Bronchial epithelial cell (primary cell): ENCODE measurements around the gene SECISBP2L. TPM values are rescaled to one million over a fixed set of nuclear protein-coding genes. Genes with fewer than 3 reads are reported as not detected.

ENCODE experiments used
- DNase-seq: peaks from one replicate; pipeline ENCODE4 v3.0.0-alpha.2; 2010; ENCODE audit warnings: low read depth
- FAIRE-seq: peaks from 2 replicates; lab custom pipeline; 2011; peaks lifted over from hg19 to GRCh38; lab: Jason Lieb, UNC
- H3K27me3 ChIP-seq: 2 replicates; pipeline ENCODE4 v1.5.1; 2011; ENCODE audit warnings: low read length; ENCODE audit not compliant: control insufficient read depth, insufficient read depth
- H3K36me3 ChIP-seq: 2 replicates; pipeline ENCODE4 v1.5.1; 2011; ENCODE audit warnings: low read length; ENCODE audit not compliant: control insufficient read depth, insufficient read depth
- H3K4me3 ChIP-seq: 2 replicates; pipeline ENCODE4 v1.5.1; 2011; ENCODE audit warnings: mild to moderate bottlenecking, low read depth, low read length, control low read depth
- total RNA-seq: library from RNA; depleted of rRNA; stranded (reverse); fragments of >200 nt; gene quantifications from 2 replicates; pipeline ENCODE4 v1.2.1, GENCODE V29; 2014
- TF ChIP-seq, protein P1 (sequence below): IDR thresholded peaks from 2 replicates; pipeline ENCODE4 v1.5.1; 2011; ENCODE audit warnings: mild to moderate bottlenecking, moderate library complexity, low read length, control low read depth, inconsistent platforms; ENCODE audit not compliant: insufficient read depth, severe bottlenecking

Gene SECISBP2L
- total RNA-seq, 1 donor from 2014 or later, result 9.0 TPM

DNA sequence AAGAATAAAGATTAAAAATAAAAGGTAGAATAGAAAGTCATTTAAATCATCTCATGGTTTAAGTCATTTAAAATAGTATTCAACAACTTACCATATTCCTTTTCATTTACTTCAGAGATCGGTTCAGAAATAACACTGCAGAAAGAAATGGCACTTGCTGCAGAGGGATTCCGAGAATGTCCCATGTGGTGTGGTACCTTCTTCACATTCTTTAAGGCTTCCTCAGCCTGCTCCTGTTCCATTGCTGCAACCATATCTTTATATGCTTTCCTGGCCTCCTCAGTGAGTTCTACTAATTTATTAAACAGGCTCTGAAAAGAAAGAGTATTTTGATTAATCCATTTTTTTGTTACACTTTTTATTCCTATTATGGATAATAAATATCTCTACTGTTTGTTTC, 50.0 kb downstream of the SECISBP2L start:
- FAIRE-seq (no peak), DNase-seq (no peak)
- Histone ChIP-seq H3K4me3 (no peak overlapping the region), H3K36me3 (peaks cover 6% of the 10 kb centered on the region), H3K27me3 (no peaks in the 10 kb centered on the region)
- TF ChIP-seq, protein P1, sequence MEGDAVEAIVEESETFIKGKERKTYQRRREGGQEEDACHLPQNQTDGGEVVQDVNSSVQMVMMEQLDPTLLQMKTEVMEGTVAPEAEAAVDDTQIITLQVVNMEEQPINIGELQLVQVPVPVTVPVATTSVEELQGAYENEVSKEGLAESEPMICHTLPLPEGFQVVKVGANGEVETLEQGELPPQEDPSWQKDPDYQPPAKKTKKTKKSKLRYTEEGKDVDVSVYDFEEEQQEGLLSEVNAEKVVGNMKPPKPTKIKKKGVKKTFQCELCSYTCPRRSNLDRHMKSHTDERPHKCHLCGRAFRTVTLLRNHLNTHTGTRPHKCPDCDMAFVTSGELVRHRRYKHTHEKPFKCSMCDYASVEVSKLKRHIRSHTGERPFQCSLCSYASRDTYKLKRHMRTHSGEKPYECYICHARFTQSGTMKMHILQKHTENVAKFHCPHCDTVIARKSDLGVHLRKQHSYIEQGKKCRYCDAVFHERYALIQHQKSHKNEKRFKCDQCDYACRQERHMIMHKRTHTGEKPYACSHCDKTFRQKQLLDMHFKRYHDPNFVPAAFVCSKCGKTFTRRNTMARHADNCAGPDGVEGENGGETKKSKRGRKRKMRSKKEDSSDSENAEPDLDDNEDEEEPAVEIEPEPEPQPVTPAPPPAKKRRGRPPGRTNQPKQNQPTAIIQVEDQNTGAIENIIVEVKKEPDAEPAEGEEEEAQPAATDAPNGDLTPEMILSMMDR, result no peak

DNA sequence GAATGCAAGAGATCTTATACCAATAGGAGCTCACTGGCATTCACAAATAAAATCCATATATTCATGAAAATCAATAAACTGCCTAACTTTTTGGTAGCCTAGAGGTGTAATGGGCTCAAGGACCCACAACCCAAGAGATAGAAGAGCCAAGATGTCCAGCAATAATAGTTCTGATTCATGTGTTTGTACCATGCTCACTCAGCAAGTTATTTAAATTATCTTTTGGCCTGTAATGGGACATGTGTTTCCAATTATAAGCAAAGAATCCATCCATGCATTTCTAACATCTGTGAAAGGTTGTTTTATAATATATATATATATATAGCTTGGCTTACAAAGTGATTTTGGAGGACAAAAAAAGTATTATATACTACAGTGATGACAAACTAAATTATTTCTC, 52.9 kb downstream of the SECISBP2L start:
- Histone ChIP-seq H3K27me3 (no peaks in the 10 kb centered on the region), H3K4me3 (no peak overlapping the region), H3K36me3 (peaks cover 4% of the 10 kb centered on the region)
- no peak for DNase-seq
- TF ChIP-seq, protein P1, result no peak
- FAIRE-seq, result no peak

GRCh38 chr15:48992545-48992944, 53.7 kb downstream of the SECISBP2L start:
- no peak for DNase-seq
- peaks cover 4% of the 10 kb centered on the region for H3K36me3 ChIP-seq
- TF ChIP-seq, protein P1, result no peak
- no peak overlapping the region for H3K4me3 ChIP-seq
- FAIRE-seq, result no peak
- H3K27me3 ChIP-seq, result no peaks in the 10 kb centered on the region

DNA sequence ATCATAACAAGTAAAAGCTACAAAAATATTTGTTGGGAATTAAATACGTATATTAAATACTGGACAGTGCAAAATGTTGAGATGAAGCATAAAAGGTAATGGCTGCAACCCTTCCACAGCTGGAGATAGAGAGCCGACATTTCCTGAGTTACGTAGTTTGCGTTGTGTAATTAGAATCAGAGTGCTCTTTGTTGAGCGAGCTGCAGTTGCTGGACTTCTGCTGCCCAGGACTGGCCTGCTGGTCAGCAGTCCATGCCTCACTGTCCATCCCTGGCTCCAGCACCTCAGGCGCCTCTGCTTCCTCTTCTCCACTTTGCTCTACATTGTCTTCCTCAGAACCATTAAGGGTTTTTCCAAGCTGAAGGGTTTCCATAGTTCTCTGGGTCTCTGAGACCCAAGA, 54.1 kb downstream of the SECISBP2L start:
- no peak overlapping the region for H3K4me3 ChIP-seq
- TF ChIP-seq, protein P1, result no peak
- FAIRE-seq (no peak), DNase-seq (no peak)
- no peaks in the 10 kb centered on the region for H3K27me3 ChIP-seq
- H3K36me3 ChIP-seq, result peaks cover 4% of the 10 kb centered on the region

DNA sequence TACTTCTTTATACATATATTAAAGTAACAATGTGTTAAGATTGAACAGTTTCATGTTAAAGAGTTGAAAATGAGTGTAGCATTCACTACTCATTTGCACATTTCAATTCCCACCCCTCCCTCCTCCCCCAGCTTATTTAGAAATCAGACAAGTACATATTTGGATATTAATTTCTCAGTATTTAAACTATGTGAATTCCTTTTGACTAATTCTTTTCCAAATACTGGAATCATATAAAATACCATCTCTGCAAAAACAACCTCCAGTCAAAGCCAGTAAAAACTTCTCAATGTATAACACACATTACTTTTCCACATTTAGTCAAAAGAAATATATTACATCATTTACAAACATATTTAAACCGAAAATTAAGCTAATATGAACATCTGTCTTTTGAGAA, 57.1 kb downstream of the SECISBP2L start:
- DNase-seq (no peak), FAIRE-seq (no peak)
- Histone ChIP-seq H3K27me3 (no peaks in the 10 kb centered on the region), H3K4me3 (no peak overlapping the region), H3K36me3 (peaks cover 4% of the 10 kb centered on the region)
- TF ChIP-seq, protein P1, result no peak

GRCh38 chr15:48987142-48987541, 59.1 kb downstream of the SECISBP2L start:
- TF ChIP-seq, protein P1, result no peak
- no peak for FAIRE-seq
- Histone ChIP-seq H3K27me3 (no peaks in the 10 kb centered on the region), H3K36me3 (peaks cover 1% of the 10 kb centered on the region), H3K4me3 (no peak overlapping the region)
- DNase-seq, result no peak
